Measurements from ENCODE around the gene CXCR4. TPM values are rescaled to one million over a fixed set of nuclear protein-coding genes. Genes with fewer than 3 reads are reported as not detected.

Gene CXCR4
- total RNA-seq, 1 donor from 2014 or later, result 0.88 TPM

- Histone ChIP-seq H3K27me3 (ENCODE audit: control insufficient read depth, insufficient read depth, low read length) (peaks cover 32% of the 10 kb centered on the region), H3K4me3 (ENCODE audit: low read depth, low read length) (no peak overlapping the region), H3K36me3 (ENCODE audit: control insufficient read depth, insufficient read depth, low read length) (no peaks in the 10 kb centered on the region)
- no peak for DNase-seq (ENCODE audit: low read depth)
- TF ChIP-seq CTCF (IDR thresholded peaks at IDR 0.05; ENCODE audit: insufficient read depth, low read length, poor library complexity, severe bottlenecking), result no peak
These were observed 2.0 kb upstream of the CXCR4 start for GRCh38 chr2:136119717-136120675.

- peaks cover 34% of the 10 kb centered on the region for H3K27me3 ChIP-seq (ENCODE audit: control insufficient read depth, insufficient read depth, low read length)
- no peaks in the 10 kb centered on the region for H3K36me3 ChIP-seq (ENCODE audit: control insufficient read depth, insufficient read depth, low read length)
- no peak for TF ChIP-seq CTCF (IDR thresholded peaks at IDR 0.05; ENCODE audit: insufficient read depth, low read length, poor library complexity, severe bottlenecking)
- H3K4me3 ChIP-seq (ENCODE audit: low read depth, low read length), result peak overlapping the region; percentile 9
- no peak for DNase-seq (ENCODE audit: low read depth)
These were observed 1.1 kb upstream of the CXCR4 start for GRCh38 chr2:136118819-136119716.

GRCh38 chr2:136117391-136117841, 533 bp downstream of the CXCR4 start:
- DNase-seq (ENCODE audit: low read depth), result no peak
- Histone ChIP-seq H3K4me3 (ENCODE audit: low read depth, low read length) (peak overlapping the region; percentile 41), H3K36me3 (ENCODE audit: control insufficient read depth, insufficient read depth, low read length) (no peaks in the 10 kb centered on the region), H3K27me3 (ENCODE audit: control insufficient read depth, insufficient read depth, low read length) (peaks cover 36% of the 10 kb centered on the region)
- TF ChIP-seq CTCF (IDR thresholded peaks at IDR 0.05; ENCODE audit: insufficient read depth, low read length, poor library complexity, severe bottlenecking), result peak; percentile 2

- peak overlapping the region; percentile 41 for H3K4me3 ChIP-seq (ENCODE audit: low read depth, low read length)
- DNase-seq (ENCODE audit: low read depth), result no peak
- H3K36me3 ChIP-seq (ENCODE audit: control insufficient read depth, insufficient read depth, low read length), result no peaks in the 10 kb centered on the region
- no peak for TF ChIP-seq CTCF (IDR thresholded peaks at IDR 0.05; ENCODE audit: insufficient read depth, low read length, poor library complexity, severe bottlenecking)
- peaks cover 36% of the 10 kb centered on the region for H3K27me3 ChIP-seq (ENCODE audit: control insufficient read depth, insufficient read depth, low read length)
These were observed 1.0 kb downstream of the CXCR4 start for GRCh38 chr2:136116813-136117390.

GRCh38 chr2:136116151-136116812, 1.7 kb downstream of the CXCR4 start:
- DNase-seq (ENCODE audit: low read depth), result no peak
- Histone ChIP-seq H3K27me3 (ENCODE audit: control insufficient read depth, insufficient read depth, low read length) (peaks cover 36% of the 10 kb centered on the region), H3K36me3 (ENCODE audit: control insufficient read depth, insufficient read depth, low read length) (no peaks in the 10 kb centered on the region), H3K4me3 (ENCODE audit: low read depth, low read length) (peak overlapping the region; percentile 41)
- no peak for TF ChIP-seq CTCF (IDR thresholded peaks at IDR 0.05; ENCODE audit: insufficient read depth, low read length, poor library complexity, severe bottlenecking)
